ENCODE data around the gene CCDC169.
"Not testable (repeated sequence)": the region's sequence is repeated elsewhere in the genome, so short reads cannot be mapped to it uniquely, and the experiment has no call there.

CCDC169 gene

DNA sequence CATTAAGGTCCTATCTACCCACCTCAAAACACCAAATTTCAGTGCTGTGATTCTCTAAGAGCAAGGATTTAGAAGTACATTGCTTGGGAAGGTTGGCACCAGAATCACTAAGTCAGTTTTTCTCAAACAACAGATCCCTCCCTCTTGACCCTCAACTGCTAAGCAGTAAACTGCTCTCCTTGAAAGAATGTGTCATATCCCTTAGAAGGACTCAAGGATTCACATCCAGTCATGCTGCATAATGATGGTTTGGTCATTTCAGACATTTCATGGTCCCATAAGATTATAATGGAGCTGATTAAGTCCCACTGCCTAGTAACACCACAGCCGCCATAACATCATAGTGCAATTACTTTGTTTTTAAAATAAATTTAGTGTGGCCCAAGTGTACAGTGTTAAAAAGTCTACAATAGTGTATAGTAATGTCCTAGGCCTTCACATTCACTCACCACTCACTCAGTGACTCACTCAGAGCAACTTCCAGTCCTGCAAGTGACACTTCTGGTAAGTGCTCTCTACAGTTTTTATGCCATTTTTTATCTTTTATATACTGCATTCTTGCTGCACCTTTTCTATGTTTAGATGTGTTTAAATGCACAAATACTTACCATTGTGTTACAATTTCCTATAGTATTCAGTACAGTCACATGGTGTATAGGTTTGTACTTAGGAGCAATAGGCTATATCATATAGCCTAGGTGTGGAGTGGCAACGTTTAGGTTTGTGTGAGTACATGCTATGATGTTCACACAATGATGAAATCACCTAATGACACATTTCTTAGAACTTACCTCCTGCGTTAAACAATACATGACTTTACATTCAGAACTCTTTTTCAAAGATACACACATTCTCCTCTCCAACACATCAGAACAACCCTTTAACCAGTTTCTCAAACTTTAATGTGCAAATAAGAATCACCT is 15.7 kb upstream of the CCDC169 start:
- DNase-seq (ENCODE audit: low read depth): no peak

DNA sequence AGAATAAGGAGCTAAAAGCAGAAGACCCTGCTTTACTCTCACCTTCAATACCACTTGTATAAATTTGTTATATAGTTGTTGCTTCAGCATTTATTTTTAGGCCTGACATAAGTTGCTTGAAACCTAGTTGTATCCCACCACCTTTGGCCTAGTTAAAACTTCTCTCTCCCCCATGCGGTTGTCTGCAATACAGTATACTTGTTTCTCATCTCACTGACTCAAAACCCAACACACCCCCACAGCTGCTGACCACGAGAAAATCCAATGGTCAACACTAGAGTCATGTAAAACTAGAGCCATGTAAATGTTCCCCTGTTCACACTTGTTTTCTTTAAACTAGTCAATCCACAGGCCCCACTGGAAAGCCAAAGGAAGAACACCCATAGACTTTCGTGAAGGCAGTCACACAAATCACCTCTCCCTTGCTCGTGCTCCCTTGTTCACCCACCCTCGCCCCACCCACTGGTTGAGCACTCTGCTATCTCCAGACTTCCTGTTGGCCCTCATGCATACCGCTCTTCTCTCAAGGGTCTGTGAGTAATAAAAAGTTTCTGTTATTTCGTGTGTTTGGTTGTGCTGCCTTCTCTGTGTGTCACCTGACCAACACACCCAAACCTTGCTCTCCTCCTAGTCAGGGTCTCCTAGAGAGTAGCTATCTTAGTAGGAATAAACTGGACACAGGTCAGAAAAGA is 12.9 kb upstream of the CCDC169 start:
- no peak for DNase-seq (ENCODE audit: low read depth)

DNA sequence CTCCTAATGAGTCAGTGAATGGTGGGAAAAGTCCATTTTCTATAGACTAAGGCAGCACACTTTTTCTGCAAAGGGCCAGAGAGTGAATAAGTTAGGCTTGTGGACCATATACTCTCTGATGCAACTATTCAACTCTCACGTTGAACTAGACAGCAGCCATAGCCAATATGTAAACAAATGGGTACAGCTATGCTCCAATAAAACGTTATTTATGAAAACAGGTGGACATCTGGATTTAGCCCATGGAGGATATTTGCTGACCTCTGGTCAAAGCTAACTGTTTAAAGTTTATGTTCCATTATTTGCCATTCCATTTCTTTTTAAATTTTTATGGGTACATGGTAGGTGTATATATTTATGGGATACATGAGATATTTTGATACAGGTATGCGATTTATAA is 4.7 kb upstream of the CCDC169 start:
- no peak for DNase-seq (ENCODE audit: low read depth)

GRCh38 chr13:36299469-36299868 is 1.9 kb upstream of the CCDC169 start:
- DNase-seq (ENCODE audit: low read depth): not testable (repeated sequence)

DNA sequence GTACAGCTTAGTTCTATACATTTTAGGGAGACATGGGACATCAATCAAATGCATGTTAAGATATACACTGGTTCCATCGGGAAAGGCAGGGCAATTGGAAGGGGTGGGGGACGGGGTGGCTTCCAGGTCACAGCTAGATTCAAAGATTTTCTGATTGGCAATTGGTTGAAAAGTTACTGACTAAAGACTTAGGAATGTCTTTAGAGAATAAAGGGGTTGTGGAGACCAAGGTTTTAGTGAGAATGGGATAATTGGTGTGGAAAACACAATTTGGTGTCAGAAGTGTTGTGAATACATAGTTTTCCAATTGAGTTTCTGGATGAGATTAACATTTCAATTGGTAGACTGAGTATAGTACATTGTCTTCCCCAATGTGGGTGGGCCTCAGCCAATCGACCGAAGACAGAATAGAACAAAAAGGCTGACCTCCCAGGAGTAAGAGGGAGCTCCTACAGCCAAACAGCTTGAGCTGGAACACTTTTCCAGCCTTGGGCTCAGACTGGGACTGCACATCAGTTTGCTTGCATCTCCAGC is 988 bp upstream of the CCDC169 start:
- DNase-seq (ENCODE audit: low read depth): no peak

DNA sequence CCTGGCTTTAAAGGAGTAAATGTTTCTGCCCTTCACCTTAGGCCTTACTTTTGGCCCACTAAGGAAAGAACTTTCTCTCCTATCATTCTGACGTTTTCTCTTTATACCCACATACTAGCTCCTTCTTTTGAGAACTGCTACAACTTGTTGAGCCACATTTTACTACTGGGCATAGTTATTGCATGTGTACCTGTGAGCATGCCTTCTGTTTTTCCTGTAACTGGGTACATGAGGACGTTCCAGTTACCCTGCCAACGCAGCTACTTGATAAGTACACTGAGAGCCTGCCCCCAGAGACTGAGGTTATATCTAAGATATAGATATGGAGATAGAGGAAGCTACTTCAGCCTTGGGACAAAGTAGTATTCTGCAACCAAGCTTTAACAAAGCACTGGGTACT is 3.5 kb downstream of the CCDC169 start:
- no peak for DNase-seq (ENCODE audit: low read depth)

- DNase-seq (ENCODE audit: low read depth): no peak
These were observed 4.1 kb downstream of the CCDC169 start for GRCh38 chr13:36293497-36293896.

- DNase-seq (ENCODE audit: low read depth): no peak
These were observed 8.7 kb downstream of the CCDC169 start for GRCh38 chr13:36288794-36289391.

DNA sequence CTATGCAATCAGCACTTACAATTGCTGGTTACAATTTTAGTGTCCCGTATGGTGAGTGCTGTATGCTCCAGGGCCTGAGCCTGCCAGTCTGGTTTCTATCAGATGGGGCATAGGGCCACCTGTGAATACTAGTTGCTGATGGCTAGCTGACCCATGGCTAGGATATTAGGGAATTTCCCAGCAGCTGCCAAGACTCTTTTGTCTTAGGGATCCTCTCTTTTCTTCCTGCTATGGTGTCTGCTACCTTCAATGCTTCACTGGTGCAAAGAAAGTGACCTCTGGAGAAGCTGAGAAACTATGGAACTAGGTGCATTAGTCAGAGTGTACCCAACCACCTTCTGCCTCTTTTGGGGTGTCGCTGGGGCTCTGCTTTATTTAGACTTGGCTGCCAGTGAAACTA is 11.6 kb downstream of the CCDC169 start:
- DNase-seq (ENCODE audit: low read depth): no peak

- no peak for DNase-seq (ENCODE audit: low read depth)
These were observed 14.7 kb downstream of the CCDC169 start for GRCh38 chr13:36282821-36283432.

- DNase-seq (ENCODE audit: low read depth): no peak
These were observed 22.2 kb downstream of the CCDC169 start for GRCh38 chr13:36275190-36276002.

DNA sequence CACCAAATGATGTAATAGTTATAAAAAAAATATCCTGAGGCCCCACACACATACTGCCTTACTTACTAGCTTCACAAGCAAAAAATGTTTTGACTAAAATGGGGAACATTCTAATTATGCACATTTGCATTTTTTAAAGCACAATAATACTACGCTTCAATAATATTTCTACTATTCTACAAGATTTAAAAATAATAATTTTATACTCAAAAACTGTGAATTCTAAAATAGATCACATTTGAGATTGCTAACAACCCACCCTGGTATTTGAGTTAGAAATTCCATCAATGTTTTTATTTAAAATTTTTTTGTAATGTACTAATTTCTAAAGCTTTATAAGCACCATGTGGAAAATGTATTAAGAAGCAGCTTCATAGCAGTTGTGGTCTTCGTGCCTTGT is 24.2 kb downstream of the CCDC169 start:
- no peak for DNase-seq (ENCODE audit: low read depth)

DNA sequence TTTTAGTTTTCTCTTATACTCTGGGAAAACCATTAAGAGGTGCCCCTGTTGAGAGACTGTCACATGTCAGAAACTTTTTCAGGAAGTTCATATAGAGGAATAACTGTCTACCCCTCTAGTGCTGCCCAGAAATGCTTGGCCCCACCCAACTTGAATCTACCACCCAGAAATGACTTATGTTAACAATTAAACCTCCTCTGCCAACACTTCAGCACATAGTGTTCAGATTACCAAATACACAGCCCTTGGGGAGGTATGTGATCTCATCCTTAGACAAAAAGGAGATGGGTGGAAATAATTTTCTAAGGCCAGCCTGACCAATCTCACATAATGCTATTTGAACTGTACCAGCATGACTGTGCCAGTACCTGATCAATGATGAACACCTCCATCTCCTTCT is 35.6 kb downstream of the CCDC169 start:
- no peak for DNase-seq (ENCODE audit: low read depth)

DNA sequence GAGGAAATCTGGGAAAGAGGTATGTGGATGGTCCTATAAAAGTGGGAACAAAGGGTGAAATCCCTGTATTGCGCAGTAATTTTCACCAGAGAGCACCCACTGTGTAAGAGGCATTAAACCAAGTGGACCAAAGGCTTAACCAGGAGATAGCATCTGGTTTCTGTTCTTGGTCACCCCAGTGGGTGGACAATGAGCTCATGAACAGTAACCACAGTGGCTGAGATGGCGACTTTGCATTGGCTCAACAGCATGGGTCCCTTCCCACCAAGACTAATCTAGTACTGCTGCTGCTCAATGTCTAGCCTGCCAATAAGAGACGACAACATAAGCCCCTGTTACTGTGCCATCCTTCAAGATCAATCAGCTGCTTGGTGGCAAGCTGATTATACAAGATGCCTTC is 36.6 kb downstream of the CCDC169 start:
- DNase-seq (ENCODE audit: low read depth): no peak

GRCh38 chr13:36259361-36260137 is 38.1 kb downstream of the CCDC169 start:
- DNase-seq (ENCODE audit: low read depth): no peak

- DNase-seq (ENCODE audit: low read depth): no peak
These were observed 38.8 kb downstream of the CCDC169 start for GRCh38 chr13:36258831-36259230.

DNA sequence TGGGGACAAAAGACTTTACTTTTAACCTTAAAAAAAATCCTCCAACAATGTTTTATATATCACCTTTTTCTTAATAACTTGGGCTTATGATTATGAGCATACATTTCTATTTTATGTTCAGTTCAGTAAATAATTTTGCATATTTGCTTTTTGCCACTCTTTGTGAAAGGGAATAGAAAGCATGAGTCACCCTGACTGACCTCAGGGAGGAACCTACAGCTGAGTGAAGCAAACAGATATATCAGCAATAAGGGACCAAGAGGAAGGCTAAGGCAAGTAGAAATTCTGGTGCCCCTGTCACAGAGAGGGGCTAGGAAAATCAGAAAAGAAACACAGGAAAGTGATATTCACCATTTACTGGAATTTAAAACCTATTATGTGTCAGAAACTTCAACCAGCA is 46.1 kb downstream of the CCDC169 start:
- no peak for DNase-seq (ENCODE audit: low read depth)

DNA sequence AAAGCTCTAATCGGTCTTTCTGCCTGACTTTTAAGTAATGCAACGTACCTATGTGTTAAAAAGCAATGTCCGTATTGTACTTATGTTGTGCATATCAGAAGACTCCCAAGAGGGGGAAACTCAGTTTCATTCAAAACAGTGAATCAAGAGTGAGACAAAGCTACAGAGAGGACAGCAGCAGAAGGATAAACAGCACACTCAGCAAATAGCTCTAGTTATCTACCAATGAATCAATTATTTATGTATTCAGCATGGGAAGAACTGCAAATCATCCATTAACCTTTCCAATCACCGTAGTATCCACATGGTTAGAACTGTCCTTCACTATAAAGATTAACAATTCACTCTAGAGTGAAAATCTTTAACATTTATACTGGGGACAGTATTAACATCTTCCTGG is 46.6 kb downstream of the CCDC169 start:
- DNase-seq (ENCODE audit: low read depth): no peak

DNA sequence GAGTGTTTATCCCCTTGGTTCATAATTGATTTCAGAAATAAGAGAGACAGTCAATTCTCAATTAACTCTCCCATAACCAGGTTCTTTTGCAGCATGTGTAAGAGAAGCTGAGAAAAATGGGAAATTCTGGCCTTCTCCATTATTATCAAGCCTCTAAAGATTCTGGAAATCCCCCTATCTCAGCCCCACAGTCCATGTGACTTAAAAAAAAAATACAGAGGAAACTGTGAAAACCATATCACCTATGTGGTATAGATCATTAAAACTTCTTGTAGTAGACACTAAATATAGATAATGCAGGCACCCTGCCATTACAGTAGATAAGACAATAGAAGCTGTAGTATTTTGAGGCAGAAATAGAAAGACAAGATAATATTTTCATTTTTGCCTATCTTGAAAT is 48.9 kb downstream of the CCDC169 start:
- DNase-seq (ENCODE audit: low read depth): no peak

DNA sequence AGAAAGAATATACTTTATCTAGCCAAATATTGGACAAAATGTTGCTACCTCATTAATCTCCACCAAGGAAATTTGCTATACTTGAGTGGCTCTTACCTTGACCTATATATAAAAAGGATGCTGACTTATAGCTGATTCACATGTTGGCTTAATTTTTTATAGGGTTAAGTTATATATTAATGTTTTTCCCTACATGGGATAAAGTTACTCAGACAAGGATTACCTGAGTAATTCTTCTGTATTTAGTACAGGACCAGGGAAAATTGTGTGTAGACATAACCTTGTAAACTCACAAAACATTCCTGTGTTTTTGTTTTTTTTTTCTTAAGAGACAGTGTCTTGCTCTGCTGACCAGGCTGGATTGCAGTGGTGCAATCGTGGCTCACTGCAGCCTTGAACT is 52.6 kb downstream of the CCDC169 start:
- DNase-seq (ENCODE audit: low read depth): no peak

GRCh38 chr13:36244073-36244472 is 53.5 kb downstream of the CCDC169 start:
- no peak for DNase-seq (ENCODE audit: low read depth)

All from stimulated activated CD8-positive, alpha-beta memory T cell treated with anti-CD3 and anti-CD28 coated beads, Interleukin-15, amount 100 ng/mL, for 24 hours (primary cell).